ENCODE results near the gene LILRA5.
A peak's percentile ranks its signal among the peaks of the same experiment; 100 is the strongest.
"Not testable (repeated sequence)": the region's sequence is repeated elsewhere in the genome, so short reads cannot be mapped to it uniquely, and the experiment has no call there.

The LILRA5 gene

GRCh38 chr19:54281729-54282075, 31.3 kb downstream of the LILRA5 start:
- H3K36me3 Mint-ChIP-seq: not testable (repeated sequence)

DNA sequence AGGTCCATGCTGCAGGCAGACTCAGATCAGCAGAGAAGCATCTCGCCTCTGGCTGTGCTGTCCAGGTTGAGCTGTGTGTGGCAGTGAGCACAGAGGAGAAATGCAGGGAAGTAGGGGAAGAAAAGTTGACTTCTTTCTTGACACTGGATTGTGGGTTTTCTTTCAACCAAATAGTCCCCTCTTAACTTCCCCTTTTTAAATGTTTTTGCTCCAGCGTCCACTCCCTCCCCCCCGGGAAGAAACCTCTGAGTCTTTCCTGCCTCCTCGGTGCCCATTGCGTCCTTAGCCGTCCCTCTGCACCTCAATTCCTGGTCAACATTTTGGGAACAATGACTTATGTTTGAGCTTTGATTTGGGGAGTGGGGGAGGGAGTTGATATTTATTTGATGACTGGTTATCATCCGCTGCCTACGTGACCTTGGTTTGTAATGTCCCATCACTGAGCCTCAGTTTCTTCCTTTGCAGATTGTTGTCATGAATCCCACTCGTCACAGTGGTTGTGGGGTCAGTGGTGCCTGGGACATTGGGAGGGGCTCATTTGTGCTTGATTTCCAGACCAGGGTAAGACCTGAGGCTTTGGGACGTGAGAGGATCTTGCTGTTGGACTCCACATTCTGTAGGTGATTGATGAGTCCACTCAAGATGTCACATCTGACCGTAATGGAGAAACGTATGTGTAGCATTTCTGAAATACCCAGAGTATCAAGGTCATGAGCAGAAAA, 31.8 kb downstream of the LILRA5 start, which contains the start of gene LILRB2:
LILRB2 (minus strand) TSS at position 104 of the 722 bp plus-strand sequence. CDS start 614 bp downstream, outside the sequence.
- Mint-ChIP-seq H3K36me3 (no peaks in the 10 kb centered on the region), H3K27me3 (peaks cover 31 to 50% of the 10 kb centered on the region in 2 donors), H3K4me3 (peak within 1 kb of the TSS; percentile 18 to 45), H3K27ac (peak within 1 kb of the TSS; percentile 69), H3K9me3 (no peaks in the 10 kb centered on the region), H3K4me1 (peaks cover 47 to 71% of the 10 kb centered on the region in 2 donors)
- peak; percentile 24 to 38 for ATAC-seq (replicated peaks)
- DNase-seq: no peak

More at GRCh38 chr19:54281729-54282075, 31.3 kb downstream of the LILRA5 start:
- not testable (repeated sequence) for ATAC-seq (replicated peaks); H3K27ac Mint-ChIP-seq; H3K9me3 Mint-ChIP-seq; DNase-seq; H3K4me3 Mint-ChIP-seq
- H3K27me3 Mint-ChIP-seq: peaks cover 32 to 50% of the 10 kb centered on the region in 2 donors
- H3K4me1 Mint-ChIP-seq: peaks cover 50 to 76% of the 10 kb centered on the region in 2 donors

DNA sequence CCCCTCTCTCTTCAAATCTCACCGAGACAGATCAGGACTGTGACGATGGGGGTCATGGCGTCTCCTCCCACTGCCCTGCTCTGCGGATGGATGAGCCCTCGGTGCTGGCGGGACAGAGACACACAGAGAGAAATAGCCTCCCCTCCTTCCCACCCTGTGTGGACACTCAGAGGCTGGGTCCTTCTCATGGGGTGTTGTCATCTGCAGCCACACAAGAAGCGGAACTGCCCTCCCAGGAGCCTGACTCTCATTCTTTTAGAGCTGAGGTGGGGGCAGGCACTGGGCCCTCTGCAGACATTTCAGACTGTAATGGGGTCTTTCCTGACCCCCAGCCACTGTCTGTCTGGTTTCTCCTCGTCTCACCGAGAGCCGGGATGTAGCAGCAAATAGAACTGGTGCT, 32.5 kb downstream of the LILRA5 start:
- Mint-ChIP-seq H3K27me3 (peaks cover 34 to 54% of the 10 kb centered on the region in 2 donors), H3K4me3 (peak overlapping the region; percentile 18 to 45), H3K4me1 (peaks cover 40 to 64% of the 10 kb centered on the region in 2 donors), H3K27ac (peak overlapping the region; percentile 10)
- H3K36me3 Mint-ChIP-seq, DNase-seq, H3K9me3 Mint-ChIP-seq: not testable (repeated sequence)
- ATAC-seq (replicated peaks): peak; percentile 21

DNA sequence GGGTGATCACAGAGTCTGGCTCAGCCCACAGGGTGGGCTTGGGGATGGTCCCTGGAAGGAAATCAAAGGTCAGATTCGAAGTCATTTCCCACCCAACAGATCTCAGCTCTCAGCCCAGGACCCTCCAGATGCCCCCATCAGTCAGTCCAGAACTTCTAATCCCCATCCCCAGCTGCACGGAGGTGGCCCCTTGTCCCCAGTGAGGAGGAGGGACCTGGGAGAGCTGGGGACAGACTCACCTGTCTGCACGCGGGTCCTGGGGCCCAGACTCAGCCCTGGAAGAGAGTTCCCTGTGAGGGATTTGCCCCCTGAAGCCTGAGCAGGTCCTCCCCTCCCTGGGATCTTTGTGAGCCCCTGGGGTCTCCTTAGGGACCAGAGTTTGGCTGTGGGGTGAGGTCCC, 32.9 kb downstream of the LILRA5 start:
- peaks cover 39 to 60% of the 10 kb centered on the region in 2 donors for H3K4me1 Mint-ChIP-seq
- peak overlapping the region; percentile 69 for H3K27ac Mint-ChIP-seq
- H3K27me3 Mint-ChIP-seq: peaks cover 37 to 58% of the 10 kb centered on the region in 2 donors
- not testable (repeated sequence) for H3K9me3 Mint-ChIP-seq; H3K36me3 Mint-ChIP-seq; DNase-seq; H3K4me3 Mint-ChIP-seq; ATAC-seq (replicated peaks)

DNA sequence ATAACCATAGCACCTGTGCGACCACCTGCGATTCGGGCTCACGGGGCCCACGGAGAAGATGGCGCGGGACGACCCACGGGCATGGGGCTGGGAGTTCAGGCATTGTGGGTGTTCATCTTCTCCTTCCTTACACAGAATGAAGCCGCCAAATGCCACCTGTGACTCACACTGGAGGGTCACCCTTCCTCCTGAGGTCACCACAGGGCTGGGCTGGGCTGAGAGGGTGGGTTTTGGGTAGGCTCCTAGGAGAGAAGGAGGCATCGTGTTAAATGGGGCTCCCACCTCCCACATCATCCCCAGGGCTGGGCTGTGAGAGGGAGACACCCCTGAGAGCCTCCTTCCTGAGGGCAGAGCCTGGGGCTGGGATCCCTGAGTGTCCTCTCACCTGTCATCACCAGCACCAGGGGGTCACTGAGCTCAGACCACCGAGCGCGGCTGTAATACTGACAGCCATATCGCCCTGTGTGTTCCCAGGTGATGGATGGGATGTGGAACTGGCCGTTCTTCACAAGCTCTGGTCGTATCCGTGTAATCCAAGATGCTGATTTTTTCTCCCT, 33.5 kb downstream of the LILRA5 start:
- peak overlapping the region; percentile 69 for H3K27ac Mint-ChIP-seq
- H3K4me3 Mint-ChIP-seq: no peak overlapping the region
- peaks cover 39 to 62% of the 10 kb centered on the region in 2 donors for H3K27me3 Mint-ChIP-seq
- H3K9me3 Mint-ChIP-seq: no peaks in the 10 kb centered on the region
- no peaks in the 10 kb centered on the region for H3K36me3 Mint-ChIP-seq
- DNase-seq (no peak), ATAC-seq (replicated peaks) (no peak)
- H3K4me1 Mint-ChIP-seq: peaks cover 36 to 54% of the 10 kb centered on the region in 2 donors

GRCh38 chr19:54278571-54279195, 34.3 kb downstream of the LILRA5 start:
- peaks cover 32 to 49% of the 10 kb centered on the region in 2 donors for H3K4me1 Mint-ChIP-seq
- not testable (repeated sequence) for H3K36me3 Mint-ChIP-seq; ATAC-seq (replicated peaks); H3K27ac Mint-ChIP-seq; DNase-seq; H3K4me3 Mint-ChIP-seq; H3K9me3 Mint-ChIP-seq
- H3K27me3 Mint-ChIP-seq: peaks cover 47 to 70% of the 10 kb centered on the region in 2 donors

DNA sequence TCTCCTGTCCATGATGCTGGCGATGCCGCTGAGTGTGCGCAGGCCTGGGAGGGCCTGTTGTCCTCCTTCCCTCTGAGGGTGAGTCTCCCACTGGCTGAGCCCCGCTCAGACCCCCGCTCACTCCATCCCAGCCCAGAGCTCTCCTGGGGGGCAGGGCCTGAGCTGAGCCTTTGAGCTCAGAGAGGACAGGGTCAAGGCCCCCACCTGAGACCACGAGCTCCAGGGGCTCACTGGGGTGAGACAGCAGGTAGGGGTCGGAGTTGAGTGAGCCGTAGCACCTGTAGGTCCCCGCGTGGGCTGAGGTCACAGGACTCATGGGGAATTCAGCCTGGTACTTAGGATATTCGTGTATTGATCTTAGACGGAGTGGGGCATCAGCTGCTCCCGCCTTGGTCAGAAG, 34.9 kb downstream of the LILRA5 start:
- not testable (repeated sequence) for ATAC-seq (replicated peaks); H3K4me3 Mint-ChIP-seq; H3K9me3 Mint-ChIP-seq; H3K36me3 Mint-ChIP-seq; DNase-seq
- Mint-ChIP-seq H3K27me3 (peaks cover 51 to 75% of the 10 kb centered on the region in 2 donors), H3K27ac (peak overlapping the region; percentile 57), H3K4me1 (peaks cover 29 to 43% of the 10 kb centered on the region in 2 donors)

DNA sequence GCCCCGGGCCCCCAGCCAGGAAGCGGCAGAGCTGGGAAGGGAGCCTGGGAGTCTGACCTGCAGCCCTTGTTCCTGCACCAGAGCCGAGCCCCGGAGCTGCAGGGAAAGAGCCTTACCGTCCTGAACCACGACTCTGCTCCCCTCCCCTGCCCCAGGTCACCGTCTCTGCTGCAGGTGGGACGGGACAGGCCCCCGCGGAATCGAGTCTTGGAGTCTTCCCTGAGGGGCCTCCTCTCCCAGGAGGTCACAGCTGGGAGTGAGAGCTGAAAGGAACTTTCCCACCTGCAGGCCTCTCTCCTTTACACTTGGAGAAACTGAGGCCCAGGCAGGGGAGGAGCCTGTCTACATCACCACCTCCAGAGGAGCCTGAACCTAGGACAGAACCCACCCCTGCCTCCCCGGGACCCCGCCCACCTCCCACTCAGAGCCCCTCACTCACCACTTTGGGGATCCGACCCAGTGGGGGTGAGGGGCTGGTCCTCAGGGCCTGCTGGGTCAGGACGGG, 35.8 kb downstream of the LILRA5 start:
- not testable (repeated sequence) for H3K27ac Mint-ChIP-seq, DNase-seq
- H3K4me1 Mint-ChIP-seq: peaks cover 22 to 40% of the 10 kb centered on the region in 2 donors

GRCh38 chr19:54275951-54276350, 37.0 kb downstream of the LILRA5 start:
- Mint-ChIP-seq H3K9me3 (no peaks in the 10 kb centered on the region), H3K27me3 (peaks cover 65 to 83% of the 10 kb centered on the region in 2 donors), H3K4me3 (no peak overlapping the region), H3K4me1 (peaks cover 17 to 32% of the 10 kb centered on the region in 2 donors), H3K36me3 (no peaks in the 10 kb centered on the region), H3K27ac (no peak overlapping the region)
- no peak for DNase-seq
- ATAC-seq (replicated peaks): no peak

More for the DNA sequence above, 35.8 kb downstream of the LILRA5 start:
- H3K9me3 Mint-ChIP-seq; H3K4me3 Mint-ChIP-seq; ATAC-seq (replicated peaks); H3K36me3 Mint-ChIP-seq: not testable (repeated sequence)
- peaks cover 54 to 78% of the 10 kb centered on the region in 2 donors for H3K27me3 Mint-ChIP-seq

GRCh38 chr19:54274516-54274915, 38.5 kb downstream of the LILRA5 start:
- H3K4me3 Mint-ChIP-seq; ATAC-seq (replicated peaks): not testable (repeated sequence)
- peaks cover 59 to 75% of the 10 kb centered on the region in 2 donors for H3K27me3 Mint-ChIP-seq

DNA sequence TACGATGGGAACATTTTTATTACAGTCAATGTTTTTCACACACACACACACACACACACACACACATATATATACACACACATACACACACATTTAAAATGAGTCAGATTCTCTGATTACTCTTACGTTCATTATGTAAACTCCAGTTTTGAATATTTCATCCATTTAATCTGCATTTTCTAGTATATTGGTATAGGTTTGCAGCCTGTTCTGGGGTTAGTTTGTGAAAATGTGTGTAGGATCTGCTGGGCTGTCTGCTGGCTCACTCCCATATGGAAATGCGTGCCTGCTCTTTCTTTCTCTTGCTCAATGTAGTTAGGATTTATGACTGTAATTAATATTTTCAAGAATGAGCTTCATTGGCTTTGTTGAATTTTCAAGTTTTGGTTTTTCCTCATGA, 39.1 kb downstream of the LILRA5 start:
- Mint-ChIP-seq H3K27me3 (peaks cover 54 to 68% of the 10 kb centered on the region in 2 donors), H3K4me3 (no peak overlapping the region), H3K9me3 (no peaks in the 10 kb centered on the region), H3K27ac (no peak overlapping the region), H3K36me3 (no peaks in the 10 kb centered on the region), H3K4me1 (peaks cover 7 to 11% of the 10 kb centered on the region in 2 donors)
- DNase-seq: no peak
- ATAC-seq (replicated peaks): no peak

More at GRCh38 chr19:54274516-54274915, 38.5 kb downstream of the LILRA5 start:
- not testable (repeated sequence) for H3K36me3 Mint-ChIP-seq, H3K27ac Mint-ChIP-seq, H3K9me3 Mint-ChIP-seq, DNase-seq
- H3K4me1 Mint-ChIP-seq: peaks cover 9 to 18% of the 10 kb centered on the region in 2 donors

DNA sequence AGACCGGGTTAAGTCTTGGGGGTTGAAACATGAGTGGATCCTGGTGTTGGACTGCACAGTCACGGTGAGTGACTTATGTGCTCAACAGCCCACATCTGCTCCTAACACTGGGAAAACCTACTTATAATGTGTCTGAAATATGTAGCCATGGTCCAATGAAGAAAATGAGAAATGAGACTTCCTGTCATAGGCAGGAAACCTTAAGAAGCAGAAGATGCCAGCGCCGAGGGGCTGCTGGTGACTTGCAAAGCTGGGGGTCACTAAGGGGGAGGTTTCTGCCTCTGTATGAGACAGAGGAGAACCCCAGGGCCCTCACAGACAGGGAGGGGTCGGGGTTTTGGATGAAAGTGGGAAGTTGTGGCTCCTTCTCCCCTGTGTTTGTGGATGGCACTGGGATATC, 40.8 kb downstream of the LILRA5 start:
- not testable (repeated sequence) for H3K36me3 Mint-ChIP-seq; DNase-seq; H3K9me3 Mint-ChIP-seq; ATAC-seq (replicated peaks); H3K27ac Mint-ChIP-seq; H3K4me3 Mint-ChIP-seq
- Mint-ChIP-seq H3K27me3 (peaks cover 53 to 65% of the 10 kb centered on the region in 2 donors), H3K4me1 (peaks cover 7 to 11% of the 10 kb centered on the region in 2 donors)

GRCh38 chr19:54271587-54271986, 41.4 kb downstream of the LILRA5 start:
- H3K9me3 Mint-ChIP-seq; H3K4me3 Mint-ChIP-seq; H3K36me3 Mint-ChIP-seq; ATAC-seq (replicated peaks); H3K27ac Mint-ChIP-seq; DNase-seq: not testable (repeated sequence)
- Mint-ChIP-seq H3K4me1 (peaks cover 7 to 11% of the 10 kb centered on the region in 2 donors), H3K27me3 (peaks cover 53 to 60% of the 10 kb centered on the region in 2 donors)

DNA sequence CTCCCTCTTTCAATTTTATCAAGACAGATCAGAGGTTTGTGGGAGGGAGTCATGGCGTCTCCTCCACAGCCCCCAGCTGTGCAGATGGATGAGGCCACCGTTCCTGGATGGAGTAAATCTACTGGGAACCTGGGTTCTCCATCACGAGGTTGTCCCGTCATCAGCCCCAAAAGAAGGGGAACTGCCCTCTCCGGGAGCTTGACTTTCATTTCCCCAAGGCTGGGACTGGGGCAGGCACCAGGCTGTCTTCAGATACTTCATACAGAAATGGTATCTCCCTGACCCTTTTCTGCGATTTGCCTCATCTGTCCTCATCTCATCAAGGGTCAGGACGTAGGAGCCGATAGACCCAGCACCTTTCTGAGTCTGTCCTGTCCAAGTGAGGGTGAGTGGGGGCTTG, 41.9 kb downstream of the LILRA5 start:
- DNase-seq: no peak
- ATAC-seq (replicated peaks): no peak
- H3K27me3 Mint-ChIP-seq: peaks cover 55 to 57% of the 10 kb centered on the region in 2 donors
- H3K27ac Mint-ChIP-seq: no peak overlapping the region
- no peak overlapping the region for H3K4me3 Mint-ChIP-seq
- H3K36me3 Mint-ChIP-seq: no peaks in the 10 kb centered on the region
- no peaks in the 10 kb centered on the region for H3K9me3 Mint-ChIP-seq
- peaks cover 9 to 11% of the 10 kb centered on the region in 2 donors for H3K4me1 Mint-ChIP-seq
